Stimulated activated CD4-positive, alpha-beta T cell treated with anti-CD3 and anti-CD28 coated beads, Interleukin-1b, Interleukin-23, amount 100 ng/mL, for 4 hours (primary cell): ENCODE measurements around the gene GALK2.

Source experiments
- DNase-seq, 2 donors: peaks; one replicate each; pipeline ENCODE4 v3.0.0-alpha.2; 2020; ENCODE audit warnings: low read depth in 2 of 2

GALK2 gene

GRCh38 chr15:49282366-49282765 is 112.3 kb downstream of the GALK2 start:
- no peak for DNase-seq

- DNase-seq = no peak
These were observed 116.8 kb downstream of the GALK2 start for GRCh38 chr15:49286649-49287404.

GRCh38 chr15:49287481-49287880 is 117.4 kb downstream of the GALK2 start:
- no peak for DNase-seq

GRCh38 chr15:49288391-49288790 is 118.3 kb downstream of the GALK2 start:
- no peak for DNase-seq

DNA sequence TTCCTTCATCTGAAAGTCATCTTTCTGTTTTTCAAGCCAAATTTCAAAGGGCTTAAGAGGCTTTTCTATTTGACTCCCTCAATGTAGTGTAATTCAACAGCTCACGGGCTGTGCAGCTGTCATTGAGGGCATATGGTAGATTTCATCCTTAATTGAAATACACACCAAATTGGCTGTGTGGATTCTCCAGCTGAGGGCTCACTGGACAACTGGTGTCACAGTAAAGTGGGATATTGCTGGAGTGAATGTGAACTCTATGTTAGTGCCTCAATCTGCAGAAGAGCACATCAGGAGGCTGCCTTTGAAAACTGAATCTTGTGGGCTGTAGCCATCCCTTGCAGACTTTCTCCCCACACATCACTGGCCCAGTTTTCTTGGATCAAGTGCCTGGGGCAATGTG is 120.1 kb downstream of the GALK2 start:
- no peak for DNase-seq

- DNase-seq = no peak
These were observed 123.9 kb downstream of the GALK2 start for GRCh38 chr15:49293941-49294340.

DNA sequence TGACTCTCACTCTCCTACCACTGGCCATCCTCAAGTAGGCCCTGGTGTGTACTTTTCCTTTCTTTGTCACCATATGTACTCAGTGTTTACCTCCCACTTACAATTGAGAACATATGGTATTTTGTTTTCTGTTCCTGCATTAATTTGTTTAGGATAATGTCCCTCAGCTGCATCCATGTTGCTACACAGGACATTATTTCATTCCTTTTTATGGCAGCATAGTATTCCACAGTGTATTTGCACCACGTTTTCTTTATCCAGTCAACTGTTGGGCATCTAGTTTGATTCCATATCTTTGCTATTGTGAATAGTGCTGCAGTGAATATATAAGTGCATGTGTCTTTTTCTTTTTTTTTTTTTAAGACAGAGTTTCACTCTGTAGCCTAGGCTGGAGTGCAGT is 126.2 kb downstream of the GALK2 start:
- no peak for DNase-seq

GRCh38 chr15:49297584-49297983 is 127.5 kb downstream of the GALK2 start:
- no peak for DNase-seq

DNA sequence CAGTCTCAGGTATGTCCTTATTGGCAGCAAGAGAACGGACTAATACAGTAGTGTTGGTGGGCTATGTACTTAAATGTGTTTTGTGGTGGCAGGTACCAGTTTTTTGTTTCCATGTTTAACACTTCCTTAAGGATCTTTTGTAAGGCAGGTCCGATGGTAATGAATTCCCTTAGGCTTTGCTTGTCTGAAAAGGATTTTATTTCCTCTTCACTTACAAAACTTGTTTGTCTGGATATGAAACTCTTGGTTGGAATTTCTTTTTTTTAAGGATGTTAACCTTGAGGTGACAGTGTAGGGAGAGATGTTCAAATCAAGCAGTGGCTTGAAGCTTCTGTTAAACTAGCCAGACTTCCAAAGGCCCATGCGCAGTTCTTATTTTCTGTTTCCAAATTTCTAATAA is 130.8 kb downstream of the GALK2 start:
- DNase-seq = no peak

DNA sequence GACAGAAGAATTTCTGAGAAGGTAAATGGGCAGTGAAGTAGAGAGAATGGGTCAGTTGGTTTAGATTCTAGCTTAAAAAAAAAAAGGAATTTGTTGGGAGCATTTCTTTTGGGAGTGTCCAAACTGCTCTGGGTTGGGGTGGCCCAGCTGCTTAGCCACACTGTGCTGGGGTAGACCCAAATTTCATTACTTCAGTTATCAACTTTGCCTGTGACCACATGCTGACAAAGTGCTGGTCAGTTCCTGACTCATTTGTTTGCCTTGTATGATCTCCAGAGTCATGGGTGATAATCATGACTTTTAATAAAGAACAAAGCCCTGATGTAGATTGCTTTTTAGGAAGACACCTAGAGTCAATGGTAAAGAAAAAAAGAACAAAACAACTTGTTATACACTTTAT is 131.5 kb downstream of the GALK2 start:
- DNase-seq = no peak

GRCh38 chr15:49303003-49303402 is 133.0 kb downstream of the GALK2 start:
- no peak for DNase-seq

GRCh38 chr15:49306551-49306950 is 136.5 kb downstream of the GALK2 start:
- no peak for DNase-seq

DNA sequence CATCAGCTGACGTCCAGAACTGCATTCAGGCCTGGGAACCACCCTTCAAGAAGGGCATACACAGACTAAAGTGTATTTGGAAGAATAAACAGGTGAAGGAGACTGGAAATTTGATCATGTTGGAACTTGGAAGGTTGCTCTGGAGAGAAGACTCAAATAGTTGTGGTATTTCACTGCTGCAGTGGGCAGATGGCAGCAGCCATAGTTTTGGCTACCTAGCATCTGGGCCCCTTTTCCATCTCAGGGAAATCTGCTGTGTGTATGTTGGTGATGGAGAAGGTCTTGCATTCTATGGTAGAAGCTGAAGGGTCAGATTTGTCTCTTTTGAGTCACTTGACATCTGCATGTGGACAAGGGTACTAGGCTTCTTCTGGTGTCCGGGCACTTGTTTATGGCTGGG is 138.6 kb downstream of the GALK2 start:
- DNase-seq = no peak

- DNase-seq = no peak
These were observed 139.8 kb downstream of the GALK2 start for GRCh38 chr15:49309889-49310288.

- no peak for DNase-seq
These were observed 143.6 kb downstream of the GALK2 start for GRCh38 chr15:49313650-49314049.

GRCh38 chr15:49314716-49315115 is 144.7 kb downstream of the GALK2 start:
- DNase-seq = no peak

DNA sequence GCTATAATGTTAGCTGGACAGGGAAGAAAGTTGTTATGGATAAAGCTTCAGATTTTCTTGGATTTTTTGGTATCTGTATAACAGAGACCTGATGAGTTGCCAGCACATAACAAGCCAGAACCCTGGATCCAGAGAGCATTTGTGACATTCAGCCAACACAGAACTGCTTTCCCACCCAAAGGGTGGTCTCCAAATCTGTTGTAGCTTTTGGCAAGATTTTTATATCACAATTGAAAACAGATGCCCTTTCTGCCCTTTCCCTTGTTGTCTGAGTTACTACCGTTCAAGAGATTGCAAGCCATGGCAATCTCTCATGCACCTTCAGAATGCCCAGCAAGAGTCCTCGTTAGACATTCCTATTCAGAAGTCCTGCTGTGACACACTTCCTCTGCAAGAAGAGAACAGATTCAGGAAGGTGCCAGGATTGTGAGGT is 145.4 kb downstream of the GALK2 start:
- DNase-seq = no peak

- DNase-seq = no peak
These were observed 150.3 kb downstream of the GALK2 start for GRCh38 chr15:49320351-49320750.

GRCh38 chr15:49323207-49323606 is 153.2 kb downstream of the GALK2 start:
- no peak for DNase-seq

DNA sequence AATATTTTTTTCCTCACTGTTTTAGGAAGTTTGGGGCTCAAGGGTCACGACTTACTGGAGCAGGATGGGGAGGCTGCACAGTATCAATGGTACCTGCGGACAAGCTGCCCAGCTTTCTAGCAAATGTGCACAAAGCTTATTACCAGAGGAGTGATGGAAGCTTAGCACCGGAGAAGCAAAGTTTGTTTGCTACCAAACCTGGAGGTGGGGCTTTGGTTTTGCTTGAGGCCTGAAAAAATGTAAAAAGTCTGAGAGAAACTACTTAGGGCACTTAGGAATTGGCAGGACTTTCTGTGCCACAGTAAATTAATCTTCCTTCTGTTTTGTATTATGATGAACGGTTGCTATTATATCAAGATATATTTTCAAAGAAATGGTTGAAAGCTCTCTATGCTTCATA is 157.9 kb downstream of the GALK2 start:
- no peak for DNase-seq

GRCh38 chr15:49328941-49329340 is 158.9 kb downstream of the GALK2 start:
- no peak for DNase-seq

GRCh38 chr15:49330166-49330565 is 160.1 kb downstream of the GALK2 start:
- no peak for DNase-seq

DNA sequence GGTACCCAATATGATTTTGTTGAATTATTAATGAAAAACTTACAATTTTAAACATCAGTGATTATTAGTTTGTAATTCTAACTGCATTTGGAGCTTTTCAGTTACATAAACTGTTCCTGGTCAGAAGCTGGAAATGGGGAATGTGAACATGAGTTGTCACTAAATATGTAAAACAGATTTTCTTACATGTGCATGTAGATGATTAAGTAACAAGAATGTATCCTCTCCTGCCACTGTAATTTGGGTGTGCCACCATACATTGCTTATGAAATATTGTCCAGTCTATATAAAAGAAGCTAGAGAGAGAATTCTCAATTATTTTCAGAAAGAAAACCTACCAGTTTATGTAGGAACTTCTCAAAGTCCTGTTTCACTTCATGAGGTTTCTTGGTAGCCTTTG is 161.4 kb downstream of the GALK2 start:
- DNase-seq = no peak

GRCh38 chr15:49331951-49332350 is 161.9 kb downstream of the GALK2 start:
- DNase-seq = no peak
